SIG-M5 (cell line): Measurements from ENCODE around the gene COG8.

Experiments used
- DNase-seq: peaks from one replicate; lab custom pipeline; 2025; lab: John Stamatoyannopoulos, UW

COG8 gene

DNA sequence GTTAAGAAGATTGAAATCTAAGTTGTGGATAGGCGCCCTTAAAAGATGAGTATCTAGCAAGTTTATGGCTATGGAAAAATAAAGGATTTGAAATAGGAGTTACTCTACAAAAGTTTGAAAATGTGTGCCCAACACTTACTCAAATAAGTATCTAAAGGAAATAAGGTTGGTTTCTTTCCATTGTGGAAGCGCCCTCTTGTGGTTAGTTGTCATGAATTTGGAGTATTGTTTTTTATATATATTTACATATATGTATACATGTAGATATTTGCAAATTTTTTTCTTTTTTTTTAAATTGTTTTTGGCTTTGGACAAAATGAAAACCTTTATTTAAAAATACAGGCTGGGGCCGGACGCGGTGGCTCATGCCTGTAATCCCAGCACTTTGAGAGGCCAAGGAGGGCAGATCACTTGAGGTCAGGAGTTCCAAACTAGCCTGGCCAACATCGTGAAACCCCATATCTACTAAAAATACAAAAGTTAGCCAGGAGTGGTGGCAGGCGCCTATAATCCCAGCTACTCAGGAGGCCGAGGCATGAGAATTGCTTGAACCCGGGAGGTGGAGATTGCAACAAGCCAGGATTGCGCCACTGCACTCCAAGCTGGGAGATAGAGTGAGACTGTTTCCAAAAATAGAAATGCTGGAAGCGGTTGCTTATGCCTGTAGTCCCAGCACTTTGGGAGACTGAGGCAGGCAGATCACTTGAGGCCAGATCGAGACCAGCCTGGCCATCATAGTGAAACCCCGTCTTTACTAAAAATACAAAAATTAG lies 52.2 kb downstream of the COG8 start:
- DNase-seq: no peak

DNA sequence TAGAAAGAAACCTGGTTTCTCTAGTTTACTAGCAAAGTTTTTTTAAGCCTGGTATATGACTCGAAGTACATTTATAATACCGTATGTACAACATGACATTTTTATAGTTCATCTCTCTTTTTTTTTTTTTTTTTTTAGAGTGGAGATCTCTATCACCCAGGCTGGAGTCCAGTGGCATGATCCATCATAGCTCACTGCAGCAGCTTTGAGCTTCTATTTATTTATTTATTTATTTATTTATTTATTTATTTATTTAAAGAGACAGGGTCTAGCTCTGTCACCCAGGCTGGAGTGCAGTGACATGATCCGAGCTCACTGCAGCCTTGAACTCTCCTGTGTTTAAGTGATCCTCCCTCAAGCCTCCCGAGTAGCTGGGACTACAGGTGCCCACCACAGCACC lies 54.1 kb downstream of the COG8 start:
- no peak for DNase-seq

DNA sequence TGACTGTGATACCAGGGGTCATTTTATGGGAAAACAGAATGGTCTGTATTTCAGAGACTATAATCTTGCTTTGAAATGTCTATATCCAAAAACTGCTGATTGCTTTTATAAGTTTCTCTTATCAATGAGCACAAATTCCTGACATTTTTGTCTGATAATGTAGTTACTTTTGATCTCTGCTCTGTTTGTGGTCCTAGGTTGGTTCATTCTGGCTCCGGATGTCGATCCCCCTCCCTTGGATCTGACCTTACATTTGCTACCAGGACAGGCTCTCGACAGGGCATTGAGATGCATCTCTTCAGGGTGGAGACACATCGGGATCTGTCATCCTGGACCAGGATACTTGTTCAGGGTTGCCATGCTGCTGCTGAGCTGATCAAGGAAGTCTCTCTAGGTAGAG lies 55.5 kb downstream of the COG8 start:
- DNase-seq: no peak

DNA sequence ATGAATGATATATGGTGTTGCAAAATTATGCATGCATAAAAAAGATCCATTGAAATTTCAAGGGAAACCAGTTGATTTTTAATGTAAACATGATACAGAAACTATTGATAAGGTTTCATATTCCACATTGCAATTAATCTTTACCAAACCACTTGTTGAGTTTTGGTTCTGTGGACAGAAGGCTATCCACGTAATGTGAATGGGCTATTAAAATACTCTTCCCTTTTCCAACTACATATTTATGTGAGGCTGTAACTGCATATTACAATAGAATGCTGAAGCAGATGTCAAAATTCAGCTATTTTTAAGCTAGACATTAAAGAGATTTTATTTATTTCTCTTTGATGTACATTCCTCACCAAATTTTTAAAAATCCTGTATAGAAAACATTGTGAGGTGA lies 62.0 kb downstream of the COG8 start:
- no peak for DNase-seq
